IMR-90 (cell line): Measurements from ENCODE around the gene KCNC2. TPM values are rescaled to one million over a fixed set of nuclear protein-coding genes. Genes with fewer than 3 reads are reported as not detected.

ENCODE experiments used
- ATAC-seq: fragments of 200-7000 bp; cut with Tn5 transposase; 2 replicates; pipeline ENCODE4 v1.9.1; 2020; ENCODE audit warnings: low read depth, mild to moderate bottlenecking, moderate library complexity
- BruUV-seq: library from RNA; stranded (reverse); fragments of 400-500 nt; replicated peaks from 2 replicates; lab custom pipeline; 2021; lab: Mats Ljungman, UMichigan
- CTCF ChIA-PET: fragments of 300-600 bp; formaldehyde crosslinking; extraction: SDS; loops from one replicate; lab custom pipeline; 2021; ENCODE audit warnings: antibody characterized with exemption; lab: Yijun Ruan, JAX
- POLR2A ChIA-PET: fragments of 300-600 bp; sonication (Branson Sonifier 250); formaldehyde crosslinking; loops from one replicate; lab custom pipeline; 2022; ENCODE audit warnings: antibody characterized with exemption; ENCODE audit not compliant: unreplicated experiment; lab: Charles Lee
- DNase-seq: peaks from one replicate; pipeline ENCODE4 v3.0.0; 2013
- H2AFZ ChIP-seq: replicated peaks from 2 replicates; pipeline ENCODE3; 2013; ENCODE audit warnings: low read length, mild to moderate bottlenecking; ENCODE audit not compliant: poor library complexity
- H2AK5ac ChIP-seq: 2 replicates; pipeline ENCODE4 v1.6.1; 2013; ENCODE audit warnings: low read depth, low read length, inconsistent platforms
- H2AK9ac ChIP-seq: replicated peaks from 2 replicates; pipeline ENCODE3; 2013; ENCODE audit warnings: mild to moderate bottlenecking, low read depth, low read length, moderate library complexity; ENCODE audit not compliant: poor library complexity
- H2BK120ac ChIP-seq: 2 replicates; pipeline ENCODE4 v1.6.1; 2013; ENCODE audit warnings: low read depth, low read length, inconsistent platforms
- H2BK15ac ChIP-seq: 3 replicates; pipeline ENCODE4 v1.6.1; 2013; ENCODE audit warnings: low read depth, low read length, inconsistent platforms
- H2BK20ac ChIP-seq: 2 replicates; pipeline ENCODE4 v1.6.1; 2013; ENCODE audit warnings: low read depth, mild to moderate bottlenecking, inconsistent platforms, low read length, moderate library complexity
- H2BK5ac ChIP-seq: 2 replicates; pipeline ENCODE4 v1.6.1; 2013; ENCODE audit warnings: mild to moderate bottlenecking, low read depth, low read length, inconsistent platforms; ENCODE audit not compliant: poor library complexity, severe bottlenecking
- H3K14ac ChIP-seq: replicated peaks from 2 replicates; pipeline ENCODE4 v1.6.1; 2013; ENCODE audit warnings: low read depth, low read length, inconsistent platforms
- H3K18ac ChIP-seq: 2 replicates; pipeline ENCODE4 v1.6.1; 2013; ENCODE audit warnings: low read depth, low read length, control low read depth
- H3K23ac ChIP-seq: 2 replicates; pipeline ENCODE4 v1.6.1; 2013; ENCODE audit warnings: low read depth, low read length, inconsistent platforms
- H3K27ac ChIP-seq: 2 replicates; pipeline ENCODE4 v1.5.1; 2013; ENCODE audit warnings: mild to moderate bottlenecking, control low read depth, low read length; ENCODE audit not compliant: insufficient read depth
- H3K27me3 ChIP-seq: 2 replicates; pipeline ENCODE4 v1.6.1; 2013; ENCODE audit warnings: low read length; ENCODE audit not compliant: control insufficient read depth, insufficient read depth
- H3K36me3 ChIP-seq: 2 replicates; pipeline ENCODE4 v1.6.1; 2013; ENCODE audit warnings: low read length, mixed read lengths; ENCODE audit not compliant: control insufficient read depth, insufficient read depth
- H3K4ac ChIP-seq: 2 replicates; pipeline ENCODE4 v1.6.1; 2013; ENCODE audit warnings: low read depth, low read length, inconsistent platforms
- H3K4me1 ChIP-seq: 2 replicates; pipeline ENCODE4 v1.6.1; 2013; ENCODE audit warnings: low read length, mixed read lengths; ENCODE audit not compliant: control insufficient read depth, insufficient read depth
- H3K4me2 ChIP-seq: 2 replicates; pipeline ENCODE4 v1.6.1; 2013; ENCODE audit warnings: low read depth, mild to moderate bottlenecking, control low read depth, low read length, moderate library complexity
- H3K4me3 ChIP-seq: 2 replicates; pipeline ENCODE4 v1.5.1; 2013; ENCODE audit warnings: low read depth, mild to moderate bottlenecking, control low read depth, low read length, moderate library complexity; ENCODE audit not compliant: insufficient read depth
- H3K56ac ChIP-seq: 2 replicates; pipeline ENCODE4 v1.6.1; 2013; ENCODE audit warnings: low read length, inconsistent platforms; ENCODE audit not compliant: insufficient read depth; ENCODE audit errors: extremely low read depth
- H3K79me1 ChIP-seq, 2 experiments: 2 replicates each; pipeline ENCODE4 v1.6.1; 2013; ENCODE audit warnings: low read length in 2 of 2, inconsistent platforms in 1 of 2, low read depth in 1 of 2
- H3K9ac ChIP-seq: 2 replicates; pipeline ENCODE4 v1.6.1; 2013; ENCODE audit warnings: low read depth, low read length, control low read depth
- H3K9me1 ChIP-seq: 2 replicates; pipeline ENCODE4 v1.6.1; 2013; ENCODE audit warnings: low read length, inconsistent platforms; ENCODE audit not compliant: insufficient read depth
- H3K9me3 ChIP-seq: 2 replicates; pipeline ENCODE4 v1.6.1; 2013; ENCODE audit warnings: low read length; ENCODE audit not compliant: control insufficient read depth, insufficient read depth
- H4K20me1 ChIP-seq: 2 replicates; pipeline ENCODE4 v1.6.1; 2013; ENCODE audit warnings: low read length, inconsistent platforms; ENCODE audit not compliant: insufficient read depth
- H4K5ac ChIP-seq: 2 replicates; pipeline ENCODE4 v1.6.1; 2013; ENCODE audit warnings: mild to moderate bottlenecking, low read depth, low read length, control low read depth
- H4K8ac ChIP-seq, 2 experiments: 2 replicates each; pipeline ENCODE4 v1.6.1; 2013; ENCODE audit warnings: low read depth in 2 of 2, low read length in 2 of 2, control low read depth in 1 of 2, inconsistent platforms in 1 of 2
- H4K91ac ChIP-seq: 2 replicates; pipeline ENCODE4 v1.6.1; 2013; ENCODE audit warnings: low read depth, low read length, inconsistent platforms; ENCODE audit not compliant: insufficient read depth
- MXI1 ChIP-seq: IDR thresholded peaks from 2 replicates; pipeline ENCODE4 v1.6.1; 2012; ENCODE audit warnings: low read depth, mild to moderate bottlenecking, low read length, moderate library complexity, borderline replicate concordance
- USF2 ChIP-seq: fragments of 150-350 bp; IDR thresholded peaks from 2 replicates; pipeline ENCODE4 v1.6.1; 2017; ENCODE audit warnings: mild to moderate bottlenecking, antibody characterized with exemption, low read length, low read depth
- dilution Hi-C: fragments of 300-500 bp; cut with HindIII; formaldehyde crosslinking; loops from one replicate; pipeline ENCODE4 v1.14.3; 2018; ENCODE audit warnings: low sequenced_read_pairs; ENCODE audit not compliant: unreplicated experiment
- in situ Hi-C: fragments of 300-500 bp; cut with MboI; formaldehyde crosslinking; loops from 3 replicates; pipeline ENCODE4 v1.14.3; 2019; ENCODE audit warnings: low sequenced_read_pairs, inconsistent platforms, mixed read lengths
- intact Hi-C: fragments of 100-400 bp; cut with micrococcal nuclease; formaldehyde crosslinking; loops from 2 replicates; pipeline ENCODE4 v1.10.0; 2022
- polyA plus RNA-seq, 3 experiments: library from polyadenylated mRNA; depleted of rRNA; stranded (reverse); fragments of >200 nt; gene quantifications; 2 replicates each; pipeline ENCODE4 v1.2.3, GENCODE V29; 2012; ENCODE audit warnings: low replicate concordance in 1 of 3
- total RNA-seq: library from RNA; depleted of rRNA; stranded (reverse); fragments of >200 nt; gene quantifications from 2 replicates; pipeline ENCODE4 v1.2.3, GENCODE V29; 2012

The KCNC2 gene
- total and polyA plus RNA-seq, 2 of the 4 experiments (the other 2 are of a cell fraction) = not detected

- Histone ChIP-seq H3K9ac (no peak overlapping the region), H4K20me1 (no peaks in the 10 kb centered on the region), H3K36me3 (no peaks in the 10 kb centered on the region), H3K14ac (no peak overlapping the region), H3K27me3 (no peaks in the 10 kb centered on the region), H3K56ac (no peak overlapping the region), H3K9me3 (no peaks in the 10 kb centered on the region), H2BK120ac (no peak overlapping the region), H2BK15ac (no peak overlapping the region), H2BK5ac (no peak overlapping the region), H3K9me1 (no peaks in the 10 kb centered on the region), H2AK9ac (no peak overlapping the region), H3K4me2 (no peak overlapping the region), H3K4ac (no peak overlapping the region), H2BK20ac (no peak overlapping the region), H2AFZ (no peak overlapping the region), H3K79me1 (no peaks in the 10 kb centered on the region), H2AK5ac (no peak overlapping the region), H3K23ac (no peak overlapping the region), H3K4me1 (no peaks in the 10 kb centered on the region), H4K8ac (no peak overlapping the region), H3K27ac (no peak overlapping the region), H3K18ac (no peak overlapping the region), H3K4me3 (no peak overlapping the region), H4K5ac (no peak overlapping the region), H4K91ac (no peak overlapping the region)
- in situ Hi-C loops (no loop called here), intact Hi-C loops (no loop called here), dilution Hi-C loops (no loop called here)
- CTCF ChIA-PET = no interaction called here
- BruUV-seq = no TSS peak
- no peak for TF ChIP-seq USF2
- TF ChIP-seq MXI1 = no peak
- DNase-seq = no peak
- POLR2A ChIA-PET = no interaction called here
- no peak for ATAC-seq
Observed at GRCh38 chr12:75239987-75240386, 30.3 kb upstream of the KCNC2 start.
